ENCODE results near the gene CDC42BPG. TPM values are rescaled to one million over a fixed set of nuclear protein-coding genes. Genes with fewer than 3 reads are reported as not detected.

Gene CDC42BPG
- total and polyA plus RNA-seq, 2 experiments from 2014 or later = not detected

- in situ Hi-C loops (cut with MboI) = no loop called here
- 28 to 80% methylated on average over 7 to 29 of the region's 54 CpGs for WGBS, 2 experiments (ENCODE audit: low coverage in 1 of 2, low lambda C conversion rate in 2 of 2, missing lambda C conversion rate in 2 of 2)
- H3K9me3 ChIP-seq (ENCODE audit: low read depth) = no peaks in the 10 kb centered on the region
- H3K4me1 ChIP-seq (ENCODE audit: insufficient read depth) = peaks cover 8% of the 10 kb centered on the region; the same call in 1 of the 2 replicates
- no peaks in the 10 kb centered on the region for H3K36me3 ChIP-seq (ENCODE audit: low read depth)
- peak overlapping the region; percentile 41 for H3K9ac ChIP-seq
- TF ChIP-seq EZH2 (IDR thresholded peaks at IDR 0.05; ENCODE audit: insufficient read depth, poor library complexity, severe bottlenecking) (no peak), EZH2phosphoT487 (IDR thresholded peaks at IDR 0.05; ENCODE audit: insufficient read depth, low read depth) (no peak)
- H3K79me2 ChIP-seq (ENCODE audit: insufficient read depth) = no peaks in the 10 kb centered on the region
- peak overlapping the region; percentile 54 for H2AFZ ChIP-seq
- no peaks in the 10 kb centered on the region for H3F3A ChIP-seq (ENCODE audit: insufficient read depth)
- no peak overlapping the region for H3K27ac ChIP-seq
- H3K4me3 ChIP-seq = peak overlapping the region; percentile 88
- no peak for DNase-seq
- H3K9me2 ChIP-seq (ENCODE audit: insufficient read depth) = no peaks in the 10 kb centered on the region
- H3K4me2 ChIP-seq (ENCODE audit: unreplicated experiment) = peak overlapping the region; percentile 13
- H4K20me1 ChIP-seq (ENCODE audit: insufficient read depth) = no peaks in the 10 kb centered on the region
- H3K27me3 ChIP-seq (replicated peaks; ENCODE audit: insufficient read depth) = no peaks in the 10 kb centered on the region
These were observed 41.9 kb downstream of the CDC42BPG start for GRCh38 chr11:64802370-64803157.

- Histone ChIP-seq H3K9me3 (ENCODE audit: low read depth) (no peaks in the 10 kb centered on the region), H3K4me1 (ENCODE audit: insufficient read depth) (peaks cover 8% of the 10 kb centered on the region; the same call in 1 of the 2 replicates), H3K27me3 (replicated peaks; ENCODE audit: insufficient read depth) (no peaks in the 10 kb centered on the region), H3K9ac (no peak overlapping the region), H3K79me2 (ENCODE audit: insufficient read depth) (no peaks in the 10 kb centered on the region), H2AFZ (no peak overlapping the region), H3F3A (ENCODE audit: insufficient read depth) (no peaks in the 10 kb centered on the region), H3K4me3 (no peak overlapping the region), H4K20me1 (ENCODE audit: insufficient read depth) (no peaks in the 10 kb centered on the region), H3K36me3 (ENCODE audit: low read depth) (no peaks in the 10 kb centered on the region), H3K4me2 (ENCODE audit: unreplicated experiment) (no peak overlapping the region), H3K27ac (no peak overlapping the region), H3K9me2 (ENCODE audit: insufficient read depth) (no peaks in the 10 kb centered on the region)
- in situ Hi-C loops (cut with MboI) = no loop called here
- DNase-seq = no peak
- WGBS, 2 experiments (ENCODE audit: low coverage in 1 of 2, low lambda C conversion rate in 2 of 2, missing lambda C conversion rate in 2 of 2) = 68 to 73% methylated on average over 5 to 13 of the region's 13 CpGs
- TF ChIP-seq EZH2phosphoT487 (IDR thresholded peaks at IDR 0.05; ENCODE audit: insufficient read depth, low read depth) (no peak), EZH2 (IDR thresholded peaks at IDR 0.05; ENCODE audit: insufficient read depth, poor library complexity, severe bottlenecking) (no peak)
These were observed 42.7 kb downstream of the CDC42BPG start for GRCh38 chr11:64801561-64802369.

GRCh38 chr11:64801158-64801464 is 43.3 kb downstream of the CDC42BPG start:
- in situ Hi-C loops (cut with MboI) = no loop called here
- no peaks in the 10 kb centered on the region for H3K9me3 ChIP-seq (ENCODE audit: low read depth)
- no peaks in the 10 kb centered on the region for H3K36me3 ChIP-seq (ENCODE audit: low read depth)
- H3K79me2 ChIP-seq (ENCODE audit: insufficient read depth) = no peaks in the 10 kb centered on the region
- no peak overlapping the region for H3K27ac ChIP-seq
- no peaks in the 10 kb centered on the region for H3K9me2 ChIP-seq (ENCODE audit: insufficient read depth)
- peaks cover 8% of the 10 kb centered on the region; the same call in 1 of the 2 replicates for H3K4me1 ChIP-seq (ENCODE audit: insufficient read depth)
- no peaks in the 10 kb centered on the region for H4K20me1 ChIP-seq (ENCODE audit: insufficient read depth)
- H3F3A ChIP-seq (ENCODE audit: insufficient read depth) = no peaks in the 10 kb centered on the region
- H3K9ac ChIP-seq = no peak overlapping the region
- no peak overlapping the region for H3K4me3 ChIP-seq
- H2AFZ ChIP-seq = no peak overlapping the region
- H3K4me2 ChIP-seq (ENCODE audit: unreplicated experiment) = no peak overlapping the region
- H3K27me3 ChIP-seq (replicated peaks; ENCODE audit: insufficient read depth) = no peaks in the 10 kb centered on the region
- WGBS, 2 experiments (ENCODE audit: low coverage in 1 of 2, low lambda C conversion rate in 2 of 2, missing lambda C conversion rate in 2 of 2) = 81 to 87% methylated on average over 9 of the region's 9 CpGs
- DNase-seq = no peak
- TF ChIP-seq EZH2phosphoT487 (IDR thresholded peaks at IDR 0.05; ENCODE audit: insufficient read depth, low read depth) = no peak
- TF ChIP-seq EZH2 (IDR thresholded peaks at IDR 0.05; ENCODE audit: insufficient read depth, poor library complexity, severe bottlenecking) = no peak

GRCh38 chr11:64800303-64801157 is 43.9 kb downstream of the CDC42BPG start:
- no peak for DNase-seq
- peaks cover 8% of the 10 kb centered on the region; the same call in 1 of the 2 replicates for H3K4me1 ChIP-seq (ENCODE audit: insufficient read depth)
- H4K20me1 ChIP-seq (ENCODE audit: insufficient read depth) = no peaks in the 10 kb centered on the region
- H3K9me3 ChIP-seq (ENCODE audit: low read depth) = no peaks in the 10 kb centered on the region
- no peak overlapping the region for H3K4me2 ChIP-seq (ENCODE audit: unreplicated experiment)
- no peaks in the 10 kb centered on the region for H3K36me3 ChIP-seq (ENCODE audit: low read depth)
- H3K4me3 ChIP-seq = no peak overlapping the region
- H2AFZ ChIP-seq = no peak overlapping the region
- no peaks in the 10 kb centered on the region for H3F3A ChIP-seq (ENCODE audit: insufficient read depth)
- no peak for TF ChIP-seq EZH2phosphoT487 (IDR thresholded peaks at IDR 0.05; ENCODE audit: insufficient read depth, low read depth)
- no peak for TF ChIP-seq EZH2 (IDR thresholded peaks at IDR 0.05; ENCODE audit: insufficient read depth, poor library complexity, severe bottlenecking)
- no peaks in the 10 kb centered on the region for H3K79me2 ChIP-seq (ENCODE audit: insufficient read depth)
- WGBS, 2 experiments (ENCODE audit: low coverage in 1 of 2, low lambda C conversion rate in 2 of 2, missing lambda C conversion rate in 2 of 2) = 89% methylated on average over 23 to 26 of the region's 26 CpGs
- H3K27me3 ChIP-seq (replicated peaks; ENCODE audit: insufficient read depth) = no peaks in the 10 kb centered on the region
- no peaks in the 10 kb centered on the region for H3K9me2 ChIP-seq (ENCODE audit: insufficient read depth)
- H3K9ac ChIP-seq = no peak overlapping the region
- in situ Hi-C loops (cut with MboI) = no loop called here
- H3K27ac ChIP-seq = no peak overlapping the region

Measured in GM23248 (cell line).